HEK293 (cell line): Measurements from ENCODE around the gene GAS2L3.
A peak's percentile ranks its signal among the peaks of the same experiment; 100 is the strongest.

ENCODE experiments used
- BCL11A ChIP-seq: fragments of 450-650 bp; formaldehyde crosslinking; IDR thresholded peaks from 2 replicates; pipeline ENCODE4 v1.5.1; 2016; ENCODE audit warnings: low read depth, missing biosample characterization, missing genetic modification characterization
- CTCF ChIP-seq: fragments of 450-650 bp; formaldehyde crosslinking; IDR thresholded peaks from 2 replicates; pipeline ENCODE4 v1.5.1; 2016; ENCODE audit warnings: missing biosample characterization, missing genetic modification characterization
- EGR2 ChIP-seq: fragments of 450-650 bp; formaldehyde crosslinking; IDR thresholded peaks from 2 replicates; pipeline ENCODE4 v1.5.1; 2016; ENCODE audit warnings: low read depth, missing biosample characterization, missing genetic modification characterization
- FEZF1 ChIP-seq: fragments of 450-650 bp; formaldehyde crosslinking; IDR thresholded peaks from 2 replicates; pipeline ENCODE4 v1.5.1; 2016; ENCODE audit warnings: missing biosample characterization, missing genetic modification characterization
- HIC1 ChIP-seq: fragments of 450-650 bp; formaldehyde crosslinking; IDR thresholded peaks from 2 replicates; pipeline ENCODE4 v1.5.1; 2016; ENCODE audit warnings: missing biosample characterization, missing genetic modification characterization
- INSM2 ChIP-seq: fragments of 450-650 bp; formaldehyde crosslinking; IDR thresholded peaks from 2 replicates; pipeline ENCODE4 v1.5.1; 2016; ENCODE audit warnings: missing biosample characterization, missing genetic modification characterization
- OSR2 ChIP-seq: fragments of 450-650 bp; formaldehyde crosslinking; IDR thresholded peaks from 2 replicates; pipeline ENCODE4 v1.5.1; 2016; ENCODE audit warnings: missing biosample characterization, missing genetic modification characterization
- PRDM1 ChIP-seq: fragments of 450-650 bp; formaldehyde crosslinking; IDR thresholded peaks from 2 replicates; pipeline ENCODE4; 2016; ENCODE audit warnings: missing biosample characterization, missing genetic modification characterization
- REPIN1 ChIP-seq: fragments of 450-650 bp; formaldehyde crosslinking; IDR thresholded peaks from 2 replicates; pipeline ENCODE4 v1.5.1; 2017; ENCODE audit warnings: missing biosample characterization, missing genetic modification characterization, low read depth
- SCRT2 ChIP-seq: fragments of 450-650 bp; formaldehyde crosslinking; IDR thresholded peaks from 2 replicates; pipeline ENCODE4 v1.5.1; 2016; ENCODE audit warnings: missing biosample characterization, missing genetic modification characterization
- SP3 ChIP-seq: fragments of 450-650 bp; formaldehyde crosslinking; IDR thresholded peaks from 2 replicates; pipeline ENCODE4 v1.5.1; 2016; ENCODE audit warnings: missing biosample characterization, missing genetic modification characterization
- WT1 ChIP-seq: fragments of 450-650 bp; formaldehyde crosslinking; IDR thresholded peaks from 2 replicates; pipeline ENCODE4 v1.5.1; 2016; ENCODE audit warnings: missing biosample characterization, missing genetic modification characterization
- YY1 ChIP-seq: fragments of 450-650 bp; formaldehyde crosslinking; IDR thresholded peaks from 2 replicates; pipeline ENCODE4 v1.5.1; 2018; ENCODE audit warnings: missing biosample characterization, missing genetic modification characterization
- YY2 ChIP-seq: fragments of 450-650 bp; formaldehyde crosslinking; IDR thresholded peaks from 2 replicates; pipeline ENCODE4 v1.5.1; 2016; ENCODE audit warnings: missing biosample characterization, missing genetic modification characterization
- ZBTB1 ChIP-seq: fragments of 450-650 bp; formaldehyde crosslinking; IDR thresholded peaks from 2 replicates; pipeline ENCODE4 v1.5.1; 2016; ENCODE audit warnings: missing biosample characterization, missing genetic modification characterization
- ZEB2 ChIP-seq: fragments of 450-650 bp; formaldehyde crosslinking; IDR thresholded peaks from 2 replicates; pipeline ENCODE4 v1.5.1; 2016; ENCODE audit warnings: missing biosample characterization, missing genetic modification characterization
- ZFP37 ChIP-seq: fragments of 450-650 bp; formaldehyde crosslinking; IDR thresholded peaks from 2 replicates; pipeline ENCODE4 v1.5.1; 2016; ENCODE audit warnings: missing biosample characterization, missing genetic modification characterization
- ZFP41 ChIP-seq: fragments of 450-650 bp; formaldehyde crosslinking; IDR thresholded peaks from 2 replicates; pipeline ENCODE4 v1.5.1; 2016; ENCODE audit warnings: missing biosample characterization, missing genetic modification characterization, borderline replicate concordance
- ZFP69B ChIP-seq: fragments of 450-650 bp; formaldehyde crosslinking; IDR thresholded peaks from 2 replicates; pipeline ENCODE4 v1.5.1; 2016; ENCODE audit warnings: missing biosample characterization, missing genetic modification characterization
- ZNF10 ChIP-seq: fragments of 450-650 bp; formaldehyde crosslinking; IDR thresholded peaks from 2 replicates; pipeline ENCODE4 v1.5.1; 2017; ENCODE audit warnings: missing biosample characterization, missing genetic modification characterization
- ZNF121 ChIP-seq: fragments of 450-650 bp; formaldehyde crosslinking; IDR thresholded peaks from 2 replicates; pipeline ENCODE4 v1.5.1; 2016; ENCODE audit warnings: missing biosample characterization, missing genetic modification characterization
- ZNF16 ChIP-seq: fragments of 450-650 bp; formaldehyde crosslinking; IDR thresholded peaks from 2 replicates; pipeline ENCODE4 v1.5.1; 2016; ENCODE audit warnings: low read depth, missing biosample characterization, missing genetic modification characterization
- ZNF2 ChIP-seq: fragments of 450-650 bp; formaldehyde crosslinking; IDR thresholded peaks from 2 replicates; pipeline ENCODE4 v1.5.1; 2016; ENCODE audit warnings: missing biosample characterization, missing genetic modification characterization
- ZNF214 ChIP-seq: fragments of 450-650 bp; formaldehyde crosslinking; IDR thresholded peaks from 2 replicates; pipeline ENCODE4 v1.5.1; 2017; ENCODE audit warnings: missing biosample characterization, mild to moderate bottlenecking, missing genetic modification characterization, borderline replicate concordance
- ZNF223 ChIP-seq: fragments of 450-650 bp; formaldehyde crosslinking; IDR thresholded peaks from 2 replicates; pipeline ENCODE4 v1.5.1; 2016; ENCODE audit warnings: missing biosample characterization, missing genetic modification characterization
- ZNF596 ChIP-seq: fragments of 450-650 bp; IDR thresholded peaks from 2 replicates; pipeline ENCODE4 v1.5.0; 2018; ENCODE audit warnings: missing biosample characterization, mild to moderate bottlenecking, missing genetic modification characterization, moderate library complexity
- ZNF692 ChIP-seq: fragments of 450-650 bp; formaldehyde crosslinking; IDR thresholded peaks from 2 replicates; pipeline ENCODE4 v1.5.1; 2016; ENCODE audit warnings: missing biosample characterization, missing genetic modification characterization
- ZNF747 ChIP-seq: fragments of 450-650 bp; formaldehyde crosslinking; IDR thresholded peaks from 2 replicates; pipeline ENCODE4 v1.5.1; 2016; ENCODE audit warnings: missing biosample characterization, missing genetic modification characterization
- ZNF777 ChIP-seq: fragments of 450-650 bp; formaldehyde crosslinking; IDR thresholded peaks from 2 replicates; pipeline ENCODE4 v1.5.1; 2017; ENCODE audit warnings: missing biosample characterization, missing genetic modification characterization, borderline replicate concordance
- ZNF785 ChIP-seq: fragments of 450-650 bp; formaldehyde crosslinking; IDR thresholded peaks from 2 replicates; pipeline ENCODE4 v1.5.1; 2016; ENCODE audit warnings: missing biosample characterization, missing genetic modification characterization
- ZNF837 ChIP-seq: fragments of 450-650 bp; formaldehyde crosslinking; IDR thresholded peaks from 2 replicates; pipeline ENCODE4 v1.5.1; 2016; ENCODE audit warnings: missing biosample characterization, missing genetic modification characterization
- ZSCAN23 ChIP-seq: fragments of 450-650 bp; formaldehyde crosslinking; IDR thresholded peaks from 2 replicates; pipeline ENCODE4 v1.5.1; 2016; ENCODE audit warnings: missing biosample characterization, missing genetic modification characterization
- TF ChIP-seq, protein P1 (sequence below): fragments of 450-650 bp; formaldehyde crosslinking; IDR thresholded peaks from 2 replicates; pipeline ENCODE4; 2016; ENCODE audit warnings: missing biosample characterization, missing genetic modification characterization

The GAS2L3 gene

GRCh38 chr12:100573292-100574186 is at the start of gene GAS2L3 (continued):
- TF ChIP-seq CTCF (tag by site-specific recombination) (no peak), HIC1 (tag by site-specific recombination) (peak; percentile 47; the same call in 1 of the 2 replicates), ZNF223 (tag by site-specific recombination) (no peak), EGR2 (tag by site-specific recombination) (peak; percentile 83), SP3 (tag by site-specific recombination) (peak; percentile 66), FEZF1 (tag by site-specific recombination) (no peak), REPIN1 (tag by site-specific recombination) (no peak), YY2 (tag by site-specific recombination) (no peak), ZNF747 (tag by site-specific recombination) (no peak), ZNF837 (tag by site-specific recombination) (no peak), BCL11A (tag by site-specific recombination) (peak; percentile 74), ZNF692 (0 out of 2 replicates have a peak, but pooled peaks have one; percentile 42), ZFP41 (tag by site-specific recombination) (no peak), WT1 (tag by site-specific recombination) (no peak), YY1 (no peak), INSM2 (tag by site-specific recombination) (peak; percentile 18), ZNF121 (tag by site-specific recombination) (no peak), PRDM1 (tag by site-specific recombination) (no peak), ZNF10 (tag by site-specific recombination) (peak; percentile 72), ZFP69B (tag by site-specific recombination) (no peak), ZNF16 (tag by site-specific recombination) (no peak), ZEB2 (tag by site-specific recombination) (peak; percentile 80), ZNF596 (tag by site-specific recombination) (peak; percentile 4; the same call in 1 of the 2 replicates), ZNF777 (tag by site-specific recombination) (no peak), ZFP37 (tag by site-specific recombination) (0 out of 2 replicates have a peak, but pooled peaks have one; percentile 68), ZBTB1 (tag by site-specific recombination) (peak; percentile 66; the same call in 1 of the 2 replicates), ZNF214 (tag by site-specific recombination) (no peak), SCRT2 (tag by site-specific recombination) (peak; percentile 90), ZSCAN23 (tag by site-specific recombination) (0 out of 2 replicates have a peak, but pooled peaks have one; percentile 14), ZNF785 (tag by site-specific recombination) (no peak), ZNF2 (tag by site-specific recombination) (peak; percentile 11; the same call in 1 of the 2 replicates), OSR2 (tag by site-specific recombination) (peak; percentile 73)
- TF ChIP-seq, protein P1, sequence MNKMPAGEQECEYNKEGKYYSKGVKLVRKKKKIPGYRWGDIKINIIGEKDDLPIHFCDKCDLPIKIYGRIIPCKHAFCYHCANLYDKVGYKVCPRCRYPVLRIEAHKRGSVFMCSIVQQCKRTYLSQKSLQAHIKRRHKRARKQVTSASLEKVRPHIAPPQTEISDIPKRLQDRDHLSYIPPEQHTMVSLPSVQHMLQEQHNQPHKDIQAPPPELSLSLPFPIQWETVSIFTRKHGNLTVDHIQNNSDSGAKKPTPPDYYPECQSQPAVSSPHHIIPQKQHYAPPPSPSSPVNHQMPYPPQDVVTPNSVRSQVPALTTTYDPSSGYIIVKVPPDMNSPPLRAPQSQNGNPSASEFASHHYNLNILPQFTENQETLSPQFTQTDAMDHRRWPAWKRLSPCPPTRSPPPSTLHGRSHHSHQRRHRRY = no peak
